ENCODE measurements around the gene DBI.

- TF ChIP-seq CTCF (conservative IDR thresholded peaks at IDR 0.05) (no peak), EZH2 (IDR thresholded peaks at IDR 0.05; ENCODE audit: low read depth) (no peak)
These were observed 47.2 kb upstream of the DBI start for GRCh38 chr2:119319593-119319992.

Data from PC-9 (cell line).